Esophagus muscularis mucosa (tissue), 3 donors: ENCODE results near the gene ZBTB38.

ENCODE experiments used
- POLR2A ChIP-seq: fragments of 450-650 bp; IDR thresholded peaks from one replicate; pipeline ENCODE4 v1.6.1; 2017; ENCODE audit warnings: antibody characterized with exemption, moderate library complexity, mild to moderate bottlenecking, low read depth
- TF ChIP-seq, protein P1 (sequence below), 3 experiments: fragments of 200-600 bp in 2 of 3; fragments of 450-650 bp in 1 of 3; sonication (generic) in 2 of 3; IDR thresholded peaks; one replicate each; pipeline ENCODE4 v1.5.1; 2017 to 2019; ENCODE audit warnings: antibody characterized with exemption in 3 of 3, mild to moderate bottlenecking in 2 of 3, moderate library complexity in 1 of 3

DNA sequence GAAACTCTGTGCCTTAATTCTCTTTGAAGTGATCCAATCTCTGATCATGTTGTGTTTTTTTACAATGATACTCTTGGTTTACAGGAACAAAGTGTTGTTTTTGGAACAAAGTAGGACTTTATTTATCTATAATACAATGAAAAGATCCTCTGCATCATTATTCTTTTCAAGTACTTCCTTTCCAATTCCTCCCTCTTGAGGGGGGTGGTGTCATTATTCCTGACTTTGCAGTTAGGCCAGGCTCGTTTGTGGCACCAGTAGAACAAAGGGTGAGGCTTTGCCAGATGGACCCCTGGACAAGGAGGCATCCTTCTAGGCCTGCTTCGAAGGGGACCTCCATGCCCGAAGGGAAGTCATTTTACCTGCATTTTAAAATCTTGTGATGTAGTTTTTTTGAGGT lies 41.7 kb upstream of the ZBTB38 start:
- TF ChIP-seq POLR2A, result no peak
- TF ChIP-seq, protein P1, sequence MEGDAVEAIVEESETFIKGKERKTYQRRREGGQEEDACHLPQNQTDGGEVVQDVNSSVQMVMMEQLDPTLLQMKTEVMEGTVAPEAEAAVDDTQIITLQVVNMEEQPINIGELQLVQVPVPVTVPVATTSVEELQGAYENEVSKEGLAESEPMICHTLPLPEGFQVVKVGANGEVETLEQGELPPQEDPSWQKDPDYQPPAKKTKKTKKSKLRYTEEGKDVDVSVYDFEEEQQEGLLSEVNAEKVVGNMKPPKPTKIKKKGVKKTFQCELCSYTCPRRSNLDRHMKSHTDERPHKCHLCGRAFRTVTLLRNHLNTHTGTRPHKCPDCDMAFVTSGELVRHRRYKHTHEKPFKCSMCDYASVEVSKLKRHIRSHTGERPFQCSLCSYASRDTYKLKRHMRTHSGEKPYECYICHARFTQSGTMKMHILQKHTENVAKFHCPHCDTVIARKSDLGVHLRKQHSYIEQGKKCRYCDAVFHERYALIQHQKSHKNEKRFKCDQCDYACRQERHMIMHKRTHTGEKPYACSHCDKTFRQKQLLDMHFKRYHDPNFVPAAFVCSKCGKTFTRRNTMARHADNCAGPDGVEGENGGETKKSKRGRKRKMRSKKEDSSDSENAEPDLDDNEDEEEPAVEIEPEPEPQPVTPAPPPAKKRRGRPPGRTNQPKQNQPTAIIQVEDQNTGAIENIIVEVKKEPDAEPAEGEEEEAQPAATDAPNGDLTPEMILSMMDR (IDR thresholded peaks at IDR 0.05), result no peak
